Lower leg skin (tissue), 3 donors: Measurements from ENCODE around the gene CABS1.

ENCODE experiments used
- CTCF ChIP-seq, 3 donors: fragments of 450-650 bp; IDR thresholded peaks; one replicate each; pipeline ENCODE4 v1.5.1; 2016; ENCODE audit warnings: antibody characterized with exemption in 3 of 3, mild to moderate bottlenecking in 3 of 3, moderate library complexity in 2 of 3
- POLR2A ChIP-seq, 2 donors: fragments of 450-650 bp; IDR thresholded peaks; one replicate each; pipeline ENCODE4 v1.6.1; 2016 to 2017; ENCODE audit warnings: antibody characterized with exemption in 2 of 2, mild to moderate bottlenecking in 1 of 2, moderate library complexity in 1 of 2

GRCh38 chr4:70297576-70297975 lies 37.2 kb upstream of the CABS1 start:
- TF ChIP-seq POLR2A (IDR thresholded peaks at IDR 0.05) (no peak), CTCF (IDR thresholded peaks at IDR 0.05) (no peak)
